Subcutaneous abdominal adipose tissue (tissue), 5 donors: Measurements from ENCODE around the gene ZSWIM6.

ENCODE experiments used
- H3K27ac ChIP-seq: one replicate; pipeline ENCODE4 v1.7.0; 2013; ENCODE audit warnings: low read depth, mild to moderate bottlenecking, inconsistent platforms, low read length, moderate library complexity
- H3K27me3 ChIP-seq, 5 donors: one replicate each; pipeline ENCODE4 v1.7.0; 2013; ENCODE audit warnings: low read length in 5 of 5, inconsistent platforms in 1 of 5; ENCODE audit not compliant: control insufficient read depth in 5 of 5, insufficient read depth in 4 of 5
- H3K36me3 ChIP-seq, 5 donors: one replicate each; pipeline ENCODE4 v1.7.0; 2013; ENCODE audit warnings: low read length in 5 of 5; ENCODE audit not compliant: control insufficient read depth in 5 of 5, insufficient read depth in 5 of 5
- H3K4me1 ChIP-seq, 5 donors: one replicate each; pipeline ENCODE4 v1.7.0; 2013; ENCODE audit warnings: low read length in 5 of 5, mild to moderate bottlenecking in 3 of 5, moderate library complexity in 1 of 5; ENCODE audit not compliant: control insufficient read depth in 5 of 5, insufficient read depth in 5 of 5
- H3K4me3 ChIP-seq, 5 donors: one replicate each; pipeline ENCODE4 v1.7.0; 2013; ENCODE audit warnings: low read length in 5 of 5, low read depth in 1 of 5
- H3K9ac ChIP-seq, 5 donors: one replicate each; pipeline ENCODE4 v1.7.0; 2013; ENCODE audit warnings: low read length in 5 of 5, mild to moderate bottlenecking in 4 of 5, moderate library complexity in 3 of 5
- H3K9me3 ChIP-seq, 5 donors: one replicate each; pipeline ENCODE4 v1.7.0; 2013; ENCODE audit warnings: low read length in 5 of 5; ENCODE audit not compliant: control insufficient read depth in 5 of 5
- donor health status: healthy.
- donor health status: healthy.
- donor health status: healthy.
- donor health status: healthy.
- donor health status: healthy.

The ZSWIM6 gene

DNA sequence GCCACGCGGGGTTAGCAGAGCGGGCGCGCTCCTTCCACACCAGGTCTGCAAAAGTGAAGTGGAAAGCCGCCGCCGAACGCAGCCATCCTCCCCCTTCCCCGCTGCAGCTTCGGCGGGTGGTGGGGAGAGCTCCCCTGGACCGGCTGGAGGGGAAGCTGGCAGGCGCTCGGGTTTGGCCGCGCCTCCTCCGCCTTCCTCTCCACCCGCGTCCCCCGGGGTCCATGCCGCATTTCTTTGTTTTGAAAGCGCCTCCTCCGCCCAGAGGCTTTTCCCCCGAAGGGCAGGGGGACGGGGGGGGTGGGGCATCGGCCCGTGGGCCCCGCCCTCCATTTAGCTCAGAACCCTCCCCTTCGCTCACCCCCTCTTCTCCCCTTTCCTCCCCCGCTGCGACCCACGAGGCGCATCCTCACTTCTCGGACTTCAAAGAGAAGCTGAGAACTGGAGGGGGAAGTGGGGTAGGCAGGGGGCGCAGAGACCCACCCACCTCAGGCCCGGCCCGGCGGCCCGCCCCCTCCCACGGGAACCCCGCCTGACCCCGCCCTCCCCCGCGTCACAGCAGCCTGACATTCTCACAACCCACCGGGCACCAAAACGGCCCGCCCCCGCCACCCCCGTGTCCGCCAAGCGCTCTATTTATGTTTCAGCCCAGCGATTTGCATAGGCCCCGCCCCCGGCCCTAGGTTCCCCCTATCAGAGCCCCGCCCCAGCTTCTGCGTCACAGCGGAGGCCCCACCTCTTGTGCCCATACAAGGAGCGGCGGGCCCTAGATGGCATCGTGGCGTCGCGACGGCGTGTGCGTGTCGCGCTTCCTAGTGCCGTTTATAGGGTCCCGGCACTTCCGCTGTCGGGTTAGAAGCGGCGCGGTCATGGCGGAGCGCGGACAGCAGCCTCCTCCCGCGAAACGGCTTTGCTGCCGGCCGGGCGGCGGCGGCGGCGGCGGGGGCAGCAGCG, at the start of gene ZSWIM6:
Gene ZSWIM6 (plus strand): TSS at position 852 of the 951 bp plus-strand sequence. CDS start 15 bp downstream, at position 867.
- Histone ChIP-seq H3K9me3 (no peaks in the 10 kb centered on the region), H3K4me1 (peaks cover 3 to 48% (median 38%) of the 10 kb centered on the region in 5 donors)

DNA sequence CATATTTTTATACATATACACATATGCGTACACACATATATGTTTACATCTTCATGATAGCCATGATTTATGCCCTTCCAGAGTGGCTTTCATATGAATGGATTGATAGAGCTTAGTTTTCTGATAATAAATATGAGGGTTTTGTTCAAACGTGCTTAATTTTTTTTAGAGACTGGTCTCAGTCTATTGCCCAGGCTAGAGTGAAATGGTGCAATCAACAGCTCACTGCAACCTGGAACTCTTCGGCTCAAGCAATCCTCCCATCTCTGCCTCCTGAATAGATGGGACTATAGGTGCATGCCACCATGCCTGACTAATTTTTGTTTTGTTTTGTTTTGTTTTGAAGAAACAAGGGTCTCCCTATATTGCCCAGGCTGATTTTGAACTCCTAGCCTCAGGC, 48.6 kb upstream of the ZSWIM6 start:
- H3K36me3 ChIP-seq, result no peaks in the 10 kb centered on the region
- no peaks in the 10 kb centered on the region for H3K9me3 ChIP-seq
- no peak overlapping the region for H3K9ac ChIP-seq
- peaks cover 0 to 4% (median 0%) of the 10 kb centered on the region in 5 donors for H3K4me1 ChIP-seq
- H3K27ac ChIP-seq, result no peak overlapping the region
- no peak overlapping the region for H3K4me3 ChIP-seq
- H3K27me3 ChIP-seq, result no peaks in the 10 kb centered on the region

More for the DNA sequence above, at the start of gene ZSWIM6:
- Histone ChIP-seq H3K9ac (peak within 1 kb of the TSS in 4 of 5 donors; percentile 66 to 79 (median 75)), H3K4me3 (peak within 1 kb of the TSS; percentile 57 to 97 (median 92)), H3K27ac (peak within 1 kb of the TSS; percentile 88), H3K27me3 (no peaks in the 10 kb centered on the region), H3K36me3 (no peaks in the 10 kb centered on the region)

DNA sequence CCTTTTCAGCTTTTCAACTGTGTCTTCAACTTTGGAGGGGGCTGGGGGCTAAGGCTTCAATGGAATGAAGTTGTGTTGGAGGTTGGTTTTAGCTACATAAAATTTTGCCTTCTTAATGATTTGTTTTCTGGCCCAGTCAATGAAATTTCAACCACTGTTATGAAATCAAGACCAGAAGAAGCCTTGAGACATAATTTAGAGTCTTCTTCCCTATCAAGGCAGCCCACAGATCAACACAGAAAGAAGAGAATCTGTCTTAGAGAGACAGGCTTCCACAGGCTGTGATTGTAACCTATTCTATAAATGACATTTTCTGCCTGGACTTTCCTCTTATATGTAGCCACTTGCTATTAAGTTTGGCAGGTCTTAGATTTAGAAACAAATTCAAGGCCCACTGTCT, 46.5 kb upstream of the ZSWIM6 start:
- Histone ChIP-seq H3K36me3 (no peaks in the 10 kb centered on the region), H3K27ac (no peak overlapping the region), H3K9me3 (no peaks in the 10 kb centered on the region), H3K4me3 (no peak overlapping the region), H3K9ac (no peak overlapping the region), H3K27me3 (no peaks in the 10 kb centered on the region), H3K4me1 (peaks cover 0 to 3% (median 0%) of the 10 kb centered on the region in 5 donors)

DNA sequence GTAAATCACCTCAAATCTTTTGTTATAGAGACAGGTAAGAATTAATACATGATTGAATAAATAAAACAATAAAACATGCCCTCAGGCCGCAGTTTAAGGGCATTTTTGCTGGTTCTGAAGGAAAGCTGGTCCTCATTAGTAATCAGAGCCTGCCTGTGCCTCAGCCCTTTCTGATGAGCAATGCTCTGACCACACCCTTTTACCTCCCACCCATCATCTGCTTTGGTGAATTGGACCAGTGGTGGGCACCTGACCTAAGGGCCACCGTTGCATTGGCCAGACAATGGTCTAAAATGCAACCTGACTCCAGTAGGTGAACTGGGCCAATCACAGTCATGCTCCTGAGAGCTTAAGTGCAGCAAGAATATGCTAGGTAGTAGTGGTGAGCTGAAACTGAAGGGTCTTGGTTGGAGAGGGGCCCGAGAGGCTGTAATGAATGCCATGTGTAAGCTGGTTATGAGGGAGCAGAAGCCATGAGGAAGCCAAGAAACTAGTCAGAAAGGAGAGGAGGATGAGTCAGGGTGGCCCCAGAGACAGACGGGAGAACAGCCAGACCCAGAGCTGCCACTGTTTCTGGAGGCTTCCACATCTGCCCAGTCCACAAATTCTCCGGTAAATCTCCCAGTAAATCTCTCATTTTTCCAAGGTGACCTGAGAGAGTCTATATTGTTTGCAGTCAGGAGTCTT, 45.5 kb upstream of the ZSWIM6 start:
- H3K36me3 ChIP-seq, result no peaks in the 10 kb centered on the region
- H3K9ac ChIP-seq, result no peak overlapping the region
- no peaks in the 10 kb centered on the region for H3K27me3 ChIP-seq
- no peak overlapping the region for H3K27ac ChIP-seq
- no peak overlapping the region for H3K4me3 ChIP-seq
- H3K4me1 ChIP-seq, result peaks cover 0 to 4% (median 3%) of the 10 kb centered on the region in 5 donors
- no peaks in the 10 kb centered on the region for H3K9me3 ChIP-seq

DNA sequence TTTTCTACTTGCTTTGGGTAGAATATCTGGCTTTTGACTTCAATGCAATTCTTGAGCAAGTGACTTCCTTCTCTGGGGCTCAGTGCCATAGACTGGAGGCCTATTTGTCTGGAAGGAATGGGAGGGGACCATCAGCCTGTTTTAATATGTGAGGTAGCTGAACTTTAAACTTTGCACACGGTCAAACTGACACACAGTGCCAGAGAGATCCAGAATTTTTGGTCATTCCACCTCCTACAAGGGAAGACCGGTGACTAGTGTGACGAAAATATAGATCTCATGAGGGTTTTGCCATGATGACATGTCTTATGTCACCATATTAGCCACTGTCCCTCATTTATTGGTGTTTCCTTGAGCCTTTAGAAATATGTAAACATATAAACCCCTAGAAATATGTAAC, 44.6 kb upstream of the ZSWIM6 start:
- Histone ChIP-seq H3K4me1 (peaks cover 0 to 8% (median 4%) of the 10 kb centered on the region in 5 donors), H3K27ac (no peak overlapping the region), H3K27me3 (no peaks in the 10 kb centered on the region), H3K9ac (no peak overlapping the region), H3K9me3 (no peaks in the 10 kb centered on the region), H3K36me3 (no peaks in the 10 kb centered on the region), H3K4me3 (no peak overlapping the region)

DNA sequence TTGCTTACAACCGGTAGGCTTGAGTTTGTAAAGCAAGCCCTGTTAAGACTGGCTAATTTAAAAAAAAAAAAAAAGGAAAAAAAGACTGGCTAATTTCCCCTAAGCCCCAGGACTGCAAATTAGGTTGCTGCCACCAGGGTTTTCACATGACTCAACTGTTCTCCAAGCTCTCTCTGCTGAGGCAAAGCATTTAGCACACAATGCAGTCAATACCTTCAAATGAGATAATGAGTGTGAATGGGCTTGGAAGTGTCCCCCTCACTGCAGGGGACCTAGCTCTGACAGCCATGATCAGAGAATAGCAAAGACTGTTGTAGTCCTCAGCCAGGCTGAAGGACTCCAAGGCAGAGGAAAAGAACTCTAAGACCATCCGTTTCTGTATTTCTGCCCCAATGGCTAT, 42.8 kb upstream of the ZSWIM6 start:
- H3K36me3 ChIP-seq, result no peaks in the 10 kb centered on the region
- no peak overlapping the region for H3K9ac ChIP-seq
- no peaks in the 10 kb centered on the region for H3K9me3 ChIP-seq
- no peak overlapping the region for H3K27ac ChIP-seq
- H3K27me3 ChIP-seq, result no peaks in the 10 kb centered on the region
- peaks cover 0 to 21% (median 8%) of the 10 kb centered on the region in 5 donors for H3K4me1 ChIP-seq
- H3K4me3 ChIP-seq, result no peak overlapping the region

DNA sequence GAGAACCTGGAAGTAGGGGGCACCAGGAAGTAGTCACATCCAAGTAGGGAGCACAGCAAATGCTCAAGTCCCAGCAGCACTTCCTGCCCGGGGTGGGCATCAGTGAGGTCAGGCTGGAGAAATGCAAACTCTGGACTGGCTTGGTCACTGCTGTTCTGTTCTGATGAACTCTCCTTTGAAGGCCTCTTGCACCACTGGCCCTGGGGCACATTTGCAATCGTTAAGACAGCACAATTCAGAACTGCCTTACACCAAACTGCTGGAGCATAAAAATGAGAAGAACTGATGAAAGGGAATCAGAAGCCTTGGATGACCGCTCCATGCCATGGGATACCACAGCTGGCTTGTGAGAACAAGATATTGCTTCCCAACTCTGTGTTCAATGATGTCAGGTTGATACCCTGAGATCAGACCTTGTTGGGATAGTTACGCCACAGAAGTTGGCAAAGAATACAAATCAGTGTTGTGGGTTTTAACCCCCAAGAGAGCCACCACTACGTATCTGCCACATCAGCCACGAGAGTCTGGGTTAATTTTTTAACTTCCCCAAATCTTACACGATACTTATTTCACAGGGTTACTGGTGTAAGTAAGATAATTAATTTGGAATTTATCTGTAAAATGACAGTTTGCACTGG, 42.3 kb upstream of the ZSWIM6 start:
- Histone ChIP-seq H3K27me3 (no peaks in the 10 kb centered on the region), H3K9me3 (no peaks in the 10 kb centered on the region), H3K4me3 (no peak overlapping the region), H3K9ac (no peak overlapping the region), H3K27ac (no peak overlapping the region), H3K36me3 (no peaks in the 10 kb centered on the region), H3K4me1 (peaks cover 0 to 23% (median 8%) of the 10 kb centered on the region in 5 donors)

DNA sequence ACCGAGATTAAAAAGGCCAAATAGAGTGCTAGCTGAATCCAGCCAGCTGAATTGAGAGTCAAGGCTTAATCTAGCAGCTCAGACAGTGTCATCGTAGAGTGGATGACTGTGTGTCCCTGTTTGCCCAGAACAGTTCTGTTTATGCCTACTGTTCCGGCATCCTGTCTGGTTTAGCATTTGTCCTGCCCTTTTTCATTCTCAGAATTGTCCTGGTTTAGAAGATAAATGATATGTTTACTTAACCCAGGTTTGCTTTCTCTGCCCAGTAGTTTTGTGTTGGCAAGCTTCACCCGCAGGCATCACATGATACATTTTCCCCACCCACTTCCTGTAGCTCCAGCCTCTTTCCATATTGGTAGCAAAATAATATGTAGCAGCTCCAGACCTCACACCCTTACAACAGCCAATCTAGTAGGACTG, 41.3 kb upstream of the ZSWIM6 start:
- no peaks in the 10 kb centered on the region for H3K36me3 ChIP-seq
- no peak overlapping the region for H3K4me3 ChIP-seq
- no peak overlapping the region for H3K27ac ChIP-seq
- no peak overlapping the region for H3K9ac ChIP-seq
- peaks cover 0 to 23% (median 8%) of the 10 kb centered on the region in 5 donors for H3K4me1 ChIP-seq
- no peaks in the 10 kb centered on the region for H3K27me3 ChIP-seq
- no peaks in the 10 kb centered on the region for H3K9me3 ChIP-seq

DNA sequence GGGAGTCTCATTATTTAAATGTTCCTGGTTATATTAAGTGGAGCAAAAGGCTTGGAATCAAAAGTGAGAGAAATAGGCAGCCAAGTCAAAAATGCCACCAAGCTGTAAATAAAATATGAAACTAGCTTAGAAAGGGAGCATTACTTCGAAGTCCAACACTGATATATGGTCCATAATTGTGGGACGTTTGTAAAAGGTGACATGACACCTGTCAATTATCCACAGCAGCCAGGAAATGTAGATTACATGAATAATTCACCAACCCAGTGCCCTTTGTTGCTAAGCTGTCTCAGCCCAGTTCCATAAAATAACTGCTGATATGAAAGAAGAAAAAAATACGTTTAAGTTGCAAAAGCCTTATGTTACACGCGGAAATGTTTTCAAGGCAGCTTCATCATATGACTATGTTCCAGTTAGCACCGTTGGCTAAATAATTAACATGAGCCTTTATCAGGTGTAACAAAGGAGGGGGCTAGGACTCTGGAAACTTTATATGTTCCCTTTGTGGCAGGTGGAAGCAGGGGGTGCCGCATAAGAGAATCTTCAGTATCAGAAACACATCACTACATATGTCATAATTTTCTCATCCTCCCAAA, 39.9 kb upstream of the ZSWIM6 start:
- Histone ChIP-seq H3K27me3 (no peaks in the 10 kb centered on the region), H3K4me3 (no peak overlapping the region), H3K9ac (no peak overlapping the region), H3K36me3 (no peaks in the 10 kb centered on the region), H3K4me1 (peaks cover 0 to 23% (median 8%) of the 10 kb centered on the region in 5 donors), H3K27ac (no peak overlapping the region), H3K9me3 (no peaks in the 10 kb centered on the region)
